Measurements from ENCODE around the gene ITGA11. TPM values are rescaled to one million over a fixed set of nuclear protein-coding genes. Genes with fewer than 3 reads are reported as not detected.

ITGA11 gene
- total and polyA plus RNA-seq, 2 of the 4 experiments (the other 2 are of a cell fraction), result 4.1 to 6.6 TPM

- TF ChIP-seq SMC3 (IDR thresholded peaks at IDR 0.05; ENCODE audit: low read depth, low read length) (no peak), BHLHE40 (IDR thresholded peaks at IDR 0.05; ENCODE audit: low read depth, low read length) (no peak)
Observed at GRCh38 chr15:68407886-68408881, 23.8 kb downstream of the ITGA11 start (continued).

- H3K14ac ChIP-seq (replicated peaks; ENCODE audit: low read depth, low read length), result no peak overlapping the region
- no peak overlapping the region for H3K4me2 ChIP-seq (ENCODE audit: low read depth, low read length)
- H4K5ac ChIP-seq (ENCODE audit: low read depth, low read length), result no peak overlapping the region
- peaks cover 8% of the 10 kb centered on the region; the same call in 1 of the 2 replicates for H3K27me3 ChIP-seq (ENCODE audit: control insufficient read depth, insufficient read depth, low read length)
- H3K9ac ChIP-seq (ENCODE audit: low read depth, low read length), result no peak overlapping the region
- no peak overlapping the region for H2BK20ac ChIP-seq (ENCODE audit: low read depth, low read length)
- intact Hi-C loops (cut with micrococcal nuclease) (no loop called here), dilution Hi-C loops (cut with HindIII; ENCODE audit: low sequenced_read_pairs, unreplicated experiment) (no loop called here), in situ Hi-C loops (cut with MboI; ENCODE audit: low sequenced_read_pairs) (no loop called here)
- peaks cover 27% of the 10 kb centered on the region; the same call in 1 of the 2 replicates for H4K20me1 ChIP-seq (ENCODE audit: insufficient read depth, low read length)
- no TSS peak for BruUV-seq (replicated peaks)
- H2BK5ac ChIP-seq (ENCODE audit: low read depth, low read length, poor library complexity, severe bottlenecking), result no peak overlapping the region
- CTCF ChIA-PET, result no interaction called here
- 80% methylated on average over 1 of the region's 9 CpGs; no CpG with 5 or more reads in 1 of the 2 experiments for WGBS, 2 experiments (ENCODE audit: extremely low coverage in 2 of 2, insufficient read length in 1 of 2)
- no peak overlapping the region for H2AFZ ChIP-seq (replicated peaks; ENCODE audit: low read length, poor library complexity)
- no peak overlapping the region for H2AK9ac ChIP-seq (replicated peaks; ENCODE audit: low read depth, low read length, poor library complexity)
- no peaks in the 10 kb centered on the region for H3K4me1 ChIP-seq (ENCODE audit: control insufficient read depth, insufficient read depth, low read length)
- no peak overlapping the region for H3K18ac ChIP-seq (ENCODE audit: low read depth, low read length)
- H4K91ac ChIP-seq (ENCODE audit: insufficient read depth, low read depth, low read length), result no peak overlapping the region
- no peak overlapping the region for H3K23ac ChIP-seq (ENCODE audit: low read depth, low read length)
- H3K27ac ChIP-seq (ENCODE audit: insufficient read depth, low read length), result no peak overlapping the region
- H3K9me3 ChIP-seq (ENCODE audit: control insufficient read depth, insufficient read depth, low read length), result peaks cover 2% of the 10 kb centered on the region; the same call in 1 of the 2 replicates
- H3K79me1 ChIP-seq (ENCODE audit: low read depth in 1 of 2, low read length in 2 of 2), result peaks cover 0 to 24% of the 10 kb centered on the region in 2 experiments; a peak in 2 of 4 replicates
- no peak for ATAC-seq (ENCODE audit: low read depth)
- no peak overlapping the region for H4K8ac ChIP-seq (ENCODE audit: low read depth in 2 of 2, low read length in 2 of 2)
- DNase-seq, result no peak
- no peak overlapping the region for H3K56ac ChIP-seq (ENCODE audit: extremely low read depth, insufficient read depth, low read length)
- no peak overlapping the region for H2BK15ac ChIP-seq (ENCODE audit: low read depth, low read length)
- peaks cover 19% of the 10 kb centered on the region for H3K9me1 ChIP-seq (ENCODE audit: insufficient read depth, low read length)
- no peak overlapping the region for H2AK5ac ChIP-seq (ENCODE audit: low read depth, low read length)
- POLR2A ChIA-PET (ENCODE audit: unreplicated experiment), result interaction anchor here (0.6 kb wide), 1 partner anchor 219 kb away, joined by 9 read pairs; no protein-coding TSS in a partner anchor
- H3K36me3 ChIP-seq (ENCODE audit: control insufficient read depth, insufficient read depth, low read length), result peaks cover 3% of the 10 kb centered on the region; the same call in 1 of the 2 replicates
- no peak overlapping the region for H3K4me3 ChIP-seq (ENCODE audit: insufficient read depth, low read depth, low read length)
- TF ChIP-seq RFX5 (IDR thresholded peaks at IDR 0.05; ENCODE audit: low read depth, low read length) (no peak), MAZ (IDR thresholded peaks at IDR 0.05; ENCODE audit: borderline replicate concordance, low read depth, low read length) (no peak), MXI1 (IDR thresholded peaks at IDR 0.05; ENCODE audit: borderline replicate concordance, low read depth, low read length) (no peak)
- H2BK120ac ChIP-seq (ENCODE audit: low read depth, low read length), result no peak overlapping the region
- H3K4ac ChIP-seq (ENCODE audit: low read depth, low read length), result no peak overlapping the region
Observed at GRCh38 chr15:68407141-68407885, 24.6 kb downstream of the ITGA11 start.

Data from IMR-90 (cell line).